Uterus (tissue), 4 donors: Measurements from ENCODE around the gene CERS5. TPM values are rescaled to one million over a fixed set of nuclear protein-coding genes. Genes with fewer than 3 reads are reported as not detected.

Source experiments
- DNase-seq, 2 donors: peaks; one replicate each; pipeline ENCODE4 v3.0.0-alpha.2; 2019 to 2020
- H3K27ac ChIP-seq, 2 donors: fragments of 200-600 bp; sonication (generic); 1 replicate in 1 of 2; 2 replicates in 1 of 2; pipeline ENCODE4 v1.5.1; 2016 to 2018
- H3K27me3 ChIP-seq, 2 donors: fragments of 200-600 bp; sonication (generic); one replicate each; pipeline ENCODE4 v1.5.1; 2018 to 2019; ENCODE audit warnings: control low read depth in 1 of 2
- H3K36me3 ChIP-seq, 2 donors: fragments of 200-600 bp; sonication (generic); one replicate each; pipeline ENCODE4 v1.5.1; 2019; ENCODE audit warnings: control low read depth in 1 of 2
- H3K4me1 ChIP-seq, 2 donors: fragments of 200-600 bp; sonication (generic); one replicate each; pipeline ENCODE4 v1.5.1; 2018 to 2019; ENCODE audit warnings: control low read depth in 1 of 2
- H3K4me3 ChIP-seq, 2 donors: fragments of 200-600 bp; sonication (generic); 1 replicate in 1 of 2; 2 replicates in 1 of 2; pipeline ENCODE4 v1.5.1; 2018 to 2019; ENCODE audit warnings: mild to moderate bottlenecking in 1 of 2
- H3K9me3 ChIP-seq, 2 donors: fragments of 200-600 bp; sonication (generic); one replicate each; pipeline ENCODE4 v1.5.1; 2019; ENCODE audit warnings: control low read depth in 1 of 2
- POLR2A ChIP-seq, 2 donors: fragments of 450-650 bp; IDR thresholded peaks; one replicate each; pipeline ENCODE4 v1.6.1; 2016; ENCODE audit warnings: antibody characterized with exemption in 2 of 2, mild to moderate bottlenecking in 1 of 2, moderate library complexity in 1 of 2
- intact Hi-C: fragments of 100-400 bp; cut with DNase I; formaldehyde crosslinking; loops from one replicate; pipeline ENCODE4 v1.15.1; 2023; ENCODE audit warnings: low total_unique reads
- total RNA-seq, 4 donors: library from RNA; depleted of rRNA in 3 of 4; stranded (reverse); fragments of >200 nt in 3 of 4; gene quantifications; one replicate each; pipeline versions ENCODE4 v1.1.0 to v1.2.4, GENCODE V29; 2014 to 2023
- TF ChIP-seq, protein P1 (sequence below), 4 experiments: fragments of 200-600 bp in 2 of 4; fragments of 450-650 bp in 2 of 4; sonication (generic) in 2 of 4; IDR thresholded peaks; one replicate each; pipeline ENCODE4 v1.5.1; 2016 to 2019; ENCODE audit warnings: antibody characterized with exemption in 4 of 4, mild to moderate bottlenecking in 2 of 4, moderate library complexity in 1 of 4
- donor health status: DM: yes; HTN: yes; CAD: no.

Gene CERS5
- total RNA-seq, 4 donors from 2014 or later: 9.1 to 73.9 (median 40.5) TPM

DNA sequence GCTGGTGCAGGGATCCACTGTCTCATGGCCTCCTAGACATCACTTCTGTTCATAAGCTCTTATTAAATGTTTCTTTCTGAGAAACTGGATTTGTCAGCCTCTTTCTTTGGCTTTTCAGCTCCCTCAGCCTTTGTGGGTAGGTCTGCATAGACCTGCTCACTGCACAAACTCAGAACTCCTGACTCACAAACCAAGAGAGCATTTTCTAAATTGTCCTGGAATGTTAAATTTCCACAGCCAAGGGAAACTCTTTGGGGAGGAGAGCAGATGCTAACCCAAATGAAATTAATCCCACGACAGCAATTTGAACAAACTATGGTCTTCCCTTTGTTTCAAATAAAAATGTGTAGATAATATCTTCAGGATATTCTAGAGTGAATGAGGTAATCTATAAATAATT, 19.5 kb upstream of the CERS5 start:
- no peak for DNase-seq
- Histone ChIP-seq H3K4me1 (peaks cover 10 to 11% of the 10 kb centered on the region in 2 donors), H3K9me3 (no peaks in the 10 kb centered on the region), H3K27ac (peak overlapping the region in 1 of 2 donors; percentile 64), H3K4me3 (no peak overlapping the region), H3K27me3 (no peaks in the 10 kb centered on the region), H3K36me3 (no peaks in the 10 kb centered on the region)
- no peak for TF ChIP-seq POLR2A (IDR thresholded peaks at IDR 0.05)
- TF ChIP-seq, protein P1, sequence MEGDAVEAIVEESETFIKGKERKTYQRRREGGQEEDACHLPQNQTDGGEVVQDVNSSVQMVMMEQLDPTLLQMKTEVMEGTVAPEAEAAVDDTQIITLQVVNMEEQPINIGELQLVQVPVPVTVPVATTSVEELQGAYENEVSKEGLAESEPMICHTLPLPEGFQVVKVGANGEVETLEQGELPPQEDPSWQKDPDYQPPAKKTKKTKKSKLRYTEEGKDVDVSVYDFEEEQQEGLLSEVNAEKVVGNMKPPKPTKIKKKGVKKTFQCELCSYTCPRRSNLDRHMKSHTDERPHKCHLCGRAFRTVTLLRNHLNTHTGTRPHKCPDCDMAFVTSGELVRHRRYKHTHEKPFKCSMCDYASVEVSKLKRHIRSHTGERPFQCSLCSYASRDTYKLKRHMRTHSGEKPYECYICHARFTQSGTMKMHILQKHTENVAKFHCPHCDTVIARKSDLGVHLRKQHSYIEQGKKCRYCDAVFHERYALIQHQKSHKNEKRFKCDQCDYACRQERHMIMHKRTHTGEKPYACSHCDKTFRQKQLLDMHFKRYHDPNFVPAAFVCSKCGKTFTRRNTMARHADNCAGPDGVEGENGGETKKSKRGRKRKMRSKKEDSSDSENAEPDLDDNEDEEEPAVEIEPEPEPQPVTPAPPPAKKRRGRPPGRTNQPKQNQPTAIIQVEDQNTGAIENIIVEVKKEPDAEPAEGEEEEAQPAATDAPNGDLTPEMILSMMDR (IDR thresholded peaks at IDR 0.05): no peak
- intact Hi-C loops: no loop called here

DNA sequence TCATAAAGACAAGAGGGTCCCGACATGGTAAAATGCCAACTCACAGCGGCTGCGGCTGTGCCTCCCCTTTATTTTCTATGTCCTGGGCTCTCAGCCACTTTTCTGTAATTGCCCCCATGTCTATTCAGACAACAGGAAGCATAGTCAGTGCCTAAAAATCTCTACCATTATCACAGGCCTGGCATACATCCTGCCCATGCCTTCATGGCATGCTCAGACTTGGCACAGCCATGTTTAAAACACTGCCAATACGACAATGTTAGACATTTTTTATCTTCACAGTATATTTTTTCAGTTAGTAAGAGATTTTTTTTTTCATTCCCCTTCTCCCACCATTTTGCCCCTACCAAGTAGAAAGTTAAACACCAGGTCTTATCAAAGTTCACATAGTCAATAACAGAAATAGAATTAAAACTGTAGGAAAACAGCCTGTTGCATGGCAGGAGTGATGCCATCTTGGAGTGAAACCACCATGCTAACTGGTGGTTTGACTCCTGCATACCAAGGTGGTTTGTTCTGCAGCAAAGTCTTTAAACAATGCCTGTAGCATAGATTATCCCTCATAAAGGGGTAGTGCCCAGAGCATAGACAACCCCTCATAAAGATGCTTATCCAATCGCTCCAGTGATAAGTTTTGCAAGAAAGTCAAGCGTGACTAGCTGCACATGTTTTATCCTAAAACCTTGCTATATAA, 18.9 kb upstream of the CERS5 start:
- H3K27ac ChIP-seq: peak overlapping the region; percentile 17 to 64

DNA sequence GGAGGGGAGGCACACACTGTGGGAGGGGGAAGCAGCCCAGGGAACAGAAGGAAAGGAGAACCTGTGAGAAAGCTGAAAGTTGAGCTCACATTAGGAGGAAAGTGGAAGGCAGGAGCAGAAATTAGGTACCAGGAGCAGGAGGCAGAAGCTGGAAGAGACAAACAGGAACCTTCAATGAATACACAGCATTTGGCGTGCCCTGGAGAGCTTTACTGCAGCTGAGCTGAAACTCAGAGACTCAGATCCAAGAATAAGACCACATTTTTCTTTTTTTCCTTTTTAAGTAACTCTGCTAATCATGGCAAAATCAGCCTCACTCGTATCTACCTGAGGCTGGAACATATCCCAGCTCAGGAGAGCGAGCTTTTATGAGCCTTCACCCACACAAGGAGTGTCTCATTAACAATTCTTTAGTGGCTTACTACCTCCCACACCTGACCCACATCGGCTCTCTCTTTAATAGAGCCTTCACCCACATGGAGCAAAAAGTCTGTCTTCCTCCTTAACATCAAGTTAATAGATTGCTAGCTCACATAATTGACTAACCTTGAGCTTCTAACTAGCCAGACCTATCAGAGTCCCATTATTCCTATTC, 18.2 kb upstream of the CERS5 start:
- no peak for DNase-seq
- no peak for TF ChIP-seq POLR2A (IDR thresholded peaks at IDR 0.05)
- TF ChIP-seq, protein P1 (IDR thresholded peaks at IDR 0.05): no peak
- peaks cover 10 to 11% of the 10 kb centered on the region in 2 donors for H3K4me1 ChIP-seq
- no peak overlapping the region for H3K4me3 ChIP-seq
- H3K9me3 ChIP-seq: no peaks in the 10 kb centered on the region
- no peaks in the 10 kb centered on the region for H3K36me3 ChIP-seq
- intact Hi-C loops: no loop called here
- H3K27me3 ChIP-seq: no peaks in the 10 kb centered on the region
- peak overlapping the region; percentile 17 to 64 for H3K27ac ChIP-seq

More for the DNA sequence above, 18.9 kb upstream of the CERS5 start:
- Histone ChIP-seq H3K9me3 (no peaks in the 10 kb centered on the region), H3K4me3 (no peak overlapping the region), H3K4me1 (peaks cover 10 to 11% of the 10 kb centered on the region in 2 donors), H3K27me3 (no peaks in the 10 kb centered on the region), H3K36me3 (no peaks in the 10 kb centered on the region)
- intact Hi-C loops: no loop called here
- TF ChIP-seq POLR2A (IDR thresholded peaks at IDR 0.05): no peak
- TF ChIP-seq, protein P1 (IDR thresholded peaks at IDR 0.05): no peak
- DNase-seq: no peak

DNA sequence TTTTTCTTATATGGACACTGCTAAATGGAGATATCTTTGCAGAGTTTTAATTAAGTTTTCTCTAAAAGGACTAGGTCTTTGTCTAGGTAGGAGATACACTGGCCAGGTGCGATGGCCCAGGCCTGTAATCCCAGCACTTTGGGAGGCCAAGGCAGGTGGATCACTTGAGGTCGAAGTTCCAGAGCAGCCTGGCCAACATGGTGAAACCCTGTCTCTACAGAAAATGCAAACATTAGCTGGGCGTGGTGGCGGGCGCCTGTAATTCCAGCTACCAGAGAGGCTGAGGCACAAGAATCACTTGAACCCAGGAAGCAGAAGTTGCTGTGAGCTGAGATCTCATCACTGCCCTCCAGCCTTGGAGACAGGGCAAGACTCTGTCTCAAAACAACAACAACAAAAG, 17.1 kb upstream of the CERS5 start:
- no peak for DNase-seq
- TF ChIP-seq POLR2A (IDR thresholded peaks at IDR 0.05): no peak
- TF ChIP-seq, protein P1 (IDR thresholded peaks at IDR 0.05): no peak
- H3K4me3 ChIP-seq: no peak overlapping the region
- no peaks in the 10 kb centered on the region for H3K36me3 ChIP-seq
- H3K9me3 ChIP-seq: no peaks in the 10 kb centered on the region
- H3K27me3 ChIP-seq: no peaks in the 10 kb centered on the region
- no peak overlapping the region for H3K27ac ChIP-seq
- H3K4me1 ChIP-seq: peaks cover 10 to 11% of the 10 kb centered on the region in 2 donors
- intact Hi-C loops: no loop called here

DNA sequence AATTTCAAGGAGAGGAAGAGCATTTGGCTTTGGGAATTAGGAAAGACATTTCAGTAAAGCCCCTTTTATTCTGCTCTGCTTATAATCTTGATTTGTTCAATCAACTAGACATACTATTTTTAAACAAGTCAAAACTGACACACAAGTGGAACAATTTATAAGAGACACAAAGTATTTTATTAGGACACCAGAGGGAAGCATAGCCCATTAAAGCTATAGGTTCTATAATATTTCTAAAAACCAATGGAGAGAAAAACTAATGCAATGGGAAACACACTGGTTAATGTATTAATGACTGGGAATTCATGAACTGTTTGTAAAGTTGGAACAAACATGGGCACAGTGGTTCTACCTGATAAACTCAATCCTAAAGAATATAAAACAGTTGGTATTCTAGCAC, 15.3 kb upstream of the CERS5 start:
- H3K9me3 ChIP-seq: no peaks in the 10 kb centered on the region
- H3K27ac ChIP-seq: no peak overlapping the region
- H3K36me3 ChIP-seq: no peaks in the 10 kb centered on the region
- no peaks in the 10 kb centered on the region for H3K27me3 ChIP-seq
- H3K4me1 ChIP-seq: peaks cover 6 to 10% of the 10 kb centered on the region in 2 donors
- intact Hi-C loops: no loop called here
- TF ChIP-seq POLR2A (IDR thresholded peaks at IDR 0.05): no peak
- TF ChIP-seq, protein P1 (IDR thresholded peaks at IDR 0.05): no peak
- no peak overlapping the region for H3K4me3 ChIP-seq
- no peak for DNase-seq
